Fibroblast of lung (primary cell): ENCODE measurements around the gene PCSK9. TPM values are rescaled to one million over a fixed set of nuclear protein-coding genes. Genes with fewer than 3 reads are reported as not detected.

Experiments
- DNase-seq, 2 donors: peaks; one replicate each; pipeline versions ENCODE4 v3.0.0 to v3.0.0-alpha.2; 2010; ENCODE audit warnings: low read depth in 2 of 2
- H2AFZ ChIP-seq: 2 replicates; pipeline ENCODE4 v1.5.1; 2012; ENCODE audit warnings: low read length, control low read depth, inconsistent platforms
- H3K27ac ChIP-seq: 2 replicates; pipeline ENCODE4 v1.5.1; 2011; ENCODE audit warnings: low read length, control low read depth; ENCODE audit not compliant: insufficient read depth
- H3K27me3 ChIP-seq: 2 replicates; pipeline ENCODE4 v1.5.1; 2011; ENCODE audit warnings: mild to moderate bottlenecking, low read length; ENCODE audit not compliant: control insufficient read depth, insufficient read depth
- H3K36me3 ChIP-seq: 2 replicates; pipeline ENCODE4 v1.5.1; 2011; ENCODE audit warnings: low read length; ENCODE audit not compliant: control insufficient read depth, insufficient read depth
- H3K4me1 ChIP-seq: 2 replicates; pipeline ENCODE4 v1.5.1; 2011; ENCODE audit warnings: low read length; ENCODE audit not compliant: control insufficient read depth, insufficient read depth; ENCODE audit errors: extremely low read depth
- H3K4me2 ChIP-seq: 2 replicates; pipeline ENCODE4 v1.5.1; 2011; ENCODE audit warnings: low read length, control low read depth; ENCODE audit not compliant: insufficient read depth; ENCODE audit errors: extremely low read depth
- H3K4me3 ChIP-seq, 4 experiments: fragments of 200-600 bp in 1 of 4; sonication (generic) in 1 of 4; replicated peaks in 1 of 4; 2 replicates each; pipeline ENCODE4 v1.5.1; 2011 to 2016; ENCODE audit warnings: low read length in 4 of 4, low read depth in 3 of 4, mild to moderate bottlenecking in 3 of 4, control low read depth in 2 of 4, inconsistent platforms in 1 of 4, mixed read lengths in 1 of 4; ENCODE audit not compliant: insufficient read depth in 1 of 4; ENCODE audit errors: control extremely low read depth in 1 of 4
- H3K79me2 ChIP-seq: 2 replicates; pipeline ENCODE4 v1.5.1; 2012; ENCODE audit warnings: mild to moderate bottlenecking, low read length, inconsistent platforms; ENCODE audit not compliant: control insufficient read depth, insufficient read depth
- H3K9ac ChIP-seq: 2 replicates; pipeline ENCODE4 v1.5.1; 2011; ENCODE audit warnings: mild to moderate bottlenecking, low read length, control low read depth; ENCODE audit not compliant: insufficient read depth
- H3K9me3 ChIP-seq: 2 replicates; pipeline ENCODE4 v1.5.1; 2012; ENCODE audit warnings: low read depth, low read length; ENCODE audit not compliant: control insufficient read depth, insufficient read depth
- H4K20me1 ChIP-seq: 2 replicates; pipeline ENCODE4 v1.5.1; 2011; ENCODE audit warnings: low read length; ENCODE audit not compliant: control insufficient read depth, insufficient read depth; ENCODE audit errors: extremely low read depth
- EZH2 ChIP-seq: IDR thresholded peaks from 2 replicates; pipeline ENCODE4 v1.5.1; 2012; ENCODE audit warnings: low read length, control low read depth, mild to moderate bottlenecking; ENCODE audit errors: missing control alignments
- polyA plus RNA-seq, 2 donors: library from polyadenylated mRNA; depleted of rRNA in 1 of 2; stranded (reverse) in 1 of 2; unstranded in 1 of 2; fragments of >200 nt; gene quantifications; 2 replicates each; pipeline ENCODE4 v1.2.1, GENCODE V29; 2011 to 2012; ENCODE audit warnings: missing spikeins in 1 of 2
- total RNA-seq: library from RNA; depleted of rRNA; stranded (reverse); fragments of >200 nt; gene quantifications from 2 replicates; pipeline ENCODE4 v1.2.1, GENCODE V29; 2014
- TF ChIP-seq, protein P1 (sequence below), 2 donors: IDR thresholded peaks in 1 of 2; conservative IDR thresholded peaks in 1 of 2; 1 replicate in 1 of 2; 2 replicates in 1 of 2; pipeline ENCODE4 v1.5.1; 2011 to 2012; ENCODE audit warnings: low read length in 2 of 2, control low read depth in 1 of 2, inconsistent platforms in 1 of 2, low read depth in 1 of 2, mild to moderate bottlenecking in 1 of 2

Gene PCSK9
- total and polyA plus RNA-seq, 2 donors (not counting 1 experiment from before 2014, with no cell fraction given), result 0.70 to 2.0 TPM

GRCh38 chr1:55063577-55063942, 24.2 kb downstream of the PCSK9 start:
- no peak overlapping the region for H3K4me3 ChIP-seq
- no peaks in the 10 kb centered on the region for H4K20me1 ChIP-seq
- no peak overlapping the region for H3K9ac ChIP-seq
- H3K36me3 ChIP-seq, result peaks cover 10% of the 10 kb centered on the region
- no peak for TF ChIP-seq EZH2
- TF ChIP-seq, protein P1, sequence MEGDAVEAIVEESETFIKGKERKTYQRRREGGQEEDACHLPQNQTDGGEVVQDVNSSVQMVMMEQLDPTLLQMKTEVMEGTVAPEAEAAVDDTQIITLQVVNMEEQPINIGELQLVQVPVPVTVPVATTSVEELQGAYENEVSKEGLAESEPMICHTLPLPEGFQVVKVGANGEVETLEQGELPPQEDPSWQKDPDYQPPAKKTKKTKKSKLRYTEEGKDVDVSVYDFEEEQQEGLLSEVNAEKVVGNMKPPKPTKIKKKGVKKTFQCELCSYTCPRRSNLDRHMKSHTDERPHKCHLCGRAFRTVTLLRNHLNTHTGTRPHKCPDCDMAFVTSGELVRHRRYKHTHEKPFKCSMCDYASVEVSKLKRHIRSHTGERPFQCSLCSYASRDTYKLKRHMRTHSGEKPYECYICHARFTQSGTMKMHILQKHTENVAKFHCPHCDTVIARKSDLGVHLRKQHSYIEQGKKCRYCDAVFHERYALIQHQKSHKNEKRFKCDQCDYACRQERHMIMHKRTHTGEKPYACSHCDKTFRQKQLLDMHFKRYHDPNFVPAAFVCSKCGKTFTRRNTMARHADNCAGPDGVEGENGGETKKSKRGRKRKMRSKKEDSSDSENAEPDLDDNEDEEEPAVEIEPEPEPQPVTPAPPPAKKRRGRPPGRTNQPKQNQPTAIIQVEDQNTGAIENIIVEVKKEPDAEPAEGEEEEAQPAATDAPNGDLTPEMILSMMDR (conservative IDR thresholded peaks at IDR 0.05 in 1 of 2, IDR thresholded peaks at IDR 0.05 in 1 of 2; ENCODE audit: low read depth in 1 of 2, low read length in 2 of 2), result no peak
- DNase-seq, result no peak
- no peak overlapping the region for H3K4me2 ChIP-seq
- peaks cover 2% of the 10 kb centered on the region for H3K27me3 ChIP-seq
- H3K27ac ChIP-seq, result no peak overlapping the region
- H2AFZ ChIP-seq, result no peak overlapping the region
- H3K4me1 ChIP-seq, result no peaks in the 10 kb centered on the region
- H3K79me2 ChIP-seq, result no peaks in the 10 kb centered on the region
- H3K9me3 ChIP-seq, result no peaks in the 10 kb centered on the region

- Histone ChIP-seq H3K27ac (no peak overlapping the region), H3K79me2 (no peaks in the 10 kb centered on the region), H3K27me3 (no peaks in the 10 kb centered on the region), H3K4me3 (no peak overlapping the region), H3K9ac (no peak overlapping the region), H3K36me3 (peaks cover 15% of the 10 kb centered on the region), H3K4me2 (no peak overlapping the region), H3K9me3 (no peaks in the 10 kb centered on the region), H2AFZ (no peak overlapping the region), H4K20me1 (no peaks in the 10 kb centered on the region), H3K4me1 (no peaks in the 10 kb centered on the region)
- TF ChIP-seq EZH2, result no peak
- TF ChIP-seq, protein P1 (conservative IDR thresholded peaks at IDR 0.05 in 1 of 2, IDR thresholded peaks at IDR 0.05 in 1 of 2; ENCODE audit: low read depth in 1 of 2, low read length in 2 of 2), result peak in 1 of 2 donors; percentile 14
- DNase-seq, result peak in 1 of 2 donors; percentile 24
These were observed 24.8 kb downstream of the PCSK9 start for GRCh38 chr1:55064071-55064581.

DNA sequence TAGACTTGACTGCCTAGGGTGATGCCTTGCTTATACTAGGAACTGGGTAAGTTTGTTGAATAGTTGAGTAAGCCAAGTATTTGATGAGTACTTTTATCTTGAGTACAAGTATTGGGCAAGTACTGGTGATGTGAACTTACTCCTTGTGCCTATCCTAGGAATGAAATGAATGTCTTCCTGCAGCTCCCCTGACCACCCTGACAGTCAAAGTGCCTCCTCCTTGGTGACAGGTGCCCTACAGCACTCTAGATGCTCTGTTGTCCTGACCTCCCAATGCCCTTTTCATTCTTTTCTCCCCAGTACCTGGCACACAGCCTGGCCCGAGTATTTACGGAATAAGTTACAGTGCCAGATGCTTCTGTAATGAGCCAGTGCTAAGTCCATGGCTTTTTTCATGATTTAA, 25.5 kb downstream of the PCSK9 start:
- H2AFZ ChIP-seq, result no peak overlapping the region
- no peaks in the 10 kb centered on the region for H3K4me1 ChIP-seq
- TF ChIP-seq, protein P1 (conservative IDR thresholded peaks at IDR 0.05 in 1 of 2, IDR thresholded peaks at IDR 0.05 in 1 of 2; ENCODE audit: low read depth in 1 of 2, low read length in 2 of 2), result no peak
- no peak for TF ChIP-seq EZH2
- no peaks in the 10 kb centered on the region for H4K20me1 ChIP-seq
- H3K4me3 ChIP-seq, result no peak overlapping the region
- peak; percentile 70 to 72 for DNase-seq
- peaks cover 16% of the 10 kb centered on the region for H3K36me3 ChIP-seq
- H3K4me2 ChIP-seq, result no peak overlapping the region
- H3K79me2 ChIP-seq, result no peaks in the 10 kb centered on the region
- H3K27me3 ChIP-seq, result no peaks in the 10 kb centered on the region
- no peak overlapping the region for H3K27ac ChIP-seq
- H3K9ac ChIP-seq, result no peak overlapping the region
- H3K9me3 ChIP-seq, result no peaks in the 10 kb centered on the region
